Hematopoietic multipotent progenitor cell treated with erythropoietin and hydrocortisone succinate and interleukin-3 and kit ligand, for 15 days (in vitro differentiated cells): ENCODE results near the gene CHTF8.
"Not testable (repeated sequence)": the region's sequence is repeated elsewhere in the genome, so short reads cannot be mapped to it uniquely, and the experiment has no call there.

Experiments used
- DNase-seq: peaks from one replicate; pipeline ENCODE4 v3.0.0-alpha.2; 2015; ENCODE audit warnings: low spot score

The CHTF8 gene

DNA sequence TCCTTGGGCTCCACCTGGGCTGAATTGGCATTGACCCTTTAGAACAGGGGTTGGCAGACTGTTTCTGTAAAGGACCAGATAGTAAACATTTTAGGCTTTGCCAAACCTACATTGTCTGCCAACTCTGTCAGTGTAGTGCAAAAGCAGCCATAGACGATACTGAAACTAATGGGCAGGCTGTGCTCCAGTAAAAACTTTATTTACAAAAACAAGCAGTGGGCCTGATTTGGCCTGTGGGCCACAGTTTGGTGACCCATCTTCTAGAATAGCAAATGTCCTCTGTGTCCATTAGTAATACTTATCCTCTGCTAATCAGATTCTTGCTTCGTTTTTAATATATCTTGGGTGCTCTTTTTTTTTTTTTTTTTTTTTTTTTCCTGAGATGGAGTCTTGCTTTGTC lies 6.2 kb upstream of the CHTF8 start:
- DNase-seq, result no peak

DNA sequence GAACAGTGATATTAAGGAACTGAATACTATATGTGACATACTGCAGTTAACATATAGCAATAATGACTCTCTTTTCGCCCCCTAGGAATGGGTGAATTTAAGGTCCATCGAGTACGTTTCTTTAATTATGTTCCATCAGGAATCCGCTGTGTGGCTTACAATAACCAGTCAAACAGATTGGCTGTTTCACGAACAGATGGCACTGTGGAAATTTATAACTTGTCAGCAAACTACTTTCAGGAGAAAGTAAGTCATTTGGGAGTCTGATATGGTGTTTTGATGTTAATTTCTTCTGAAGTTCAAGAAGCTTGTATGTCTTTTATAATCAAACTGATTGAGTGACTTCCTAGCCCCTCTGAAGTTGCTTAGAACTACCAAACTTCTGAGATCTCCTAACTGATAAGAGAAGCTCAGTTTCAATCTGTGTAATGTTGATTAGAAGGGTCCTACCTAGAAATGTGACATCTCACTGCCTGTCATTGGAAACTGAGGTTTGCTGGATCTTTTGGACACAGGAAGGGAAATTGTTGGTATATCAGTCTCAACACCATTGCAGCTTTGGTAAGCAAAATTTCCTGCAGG lies 1.1 kb upstream of the CHTF8 start:
- no peak for DNase-seq

DNA sequence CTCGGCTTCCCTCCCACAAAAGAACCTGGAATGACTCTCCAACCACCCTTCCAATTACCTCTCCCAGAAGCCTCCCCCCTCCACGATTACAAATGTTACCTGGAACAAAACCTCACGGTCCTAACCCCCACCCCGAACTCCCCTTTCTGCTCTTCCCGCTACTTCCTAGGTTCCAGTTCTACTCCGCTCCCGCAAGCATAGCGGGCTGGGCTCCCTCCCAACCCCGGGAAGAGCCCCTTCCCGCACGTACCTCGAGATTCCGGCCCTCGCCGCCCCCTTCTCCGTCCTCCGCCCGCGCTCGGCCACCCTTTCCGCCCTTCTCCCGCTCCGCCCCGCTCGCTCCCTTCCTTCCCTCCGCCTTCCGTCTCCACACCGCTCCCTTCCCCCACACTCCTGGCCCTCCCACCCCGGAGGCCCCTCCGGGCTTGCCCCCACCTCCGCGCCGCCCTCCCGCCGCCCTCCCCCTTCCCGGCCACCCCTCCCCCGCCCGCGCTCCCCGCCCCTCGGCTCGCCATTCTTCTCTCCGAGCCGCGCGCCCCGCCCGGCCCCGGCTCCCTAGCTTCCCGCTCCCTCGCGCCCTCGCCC lies 457 bp downstream of the CHTF8 start:
- DNase-seq, result peak; percentile 51

DNA sequence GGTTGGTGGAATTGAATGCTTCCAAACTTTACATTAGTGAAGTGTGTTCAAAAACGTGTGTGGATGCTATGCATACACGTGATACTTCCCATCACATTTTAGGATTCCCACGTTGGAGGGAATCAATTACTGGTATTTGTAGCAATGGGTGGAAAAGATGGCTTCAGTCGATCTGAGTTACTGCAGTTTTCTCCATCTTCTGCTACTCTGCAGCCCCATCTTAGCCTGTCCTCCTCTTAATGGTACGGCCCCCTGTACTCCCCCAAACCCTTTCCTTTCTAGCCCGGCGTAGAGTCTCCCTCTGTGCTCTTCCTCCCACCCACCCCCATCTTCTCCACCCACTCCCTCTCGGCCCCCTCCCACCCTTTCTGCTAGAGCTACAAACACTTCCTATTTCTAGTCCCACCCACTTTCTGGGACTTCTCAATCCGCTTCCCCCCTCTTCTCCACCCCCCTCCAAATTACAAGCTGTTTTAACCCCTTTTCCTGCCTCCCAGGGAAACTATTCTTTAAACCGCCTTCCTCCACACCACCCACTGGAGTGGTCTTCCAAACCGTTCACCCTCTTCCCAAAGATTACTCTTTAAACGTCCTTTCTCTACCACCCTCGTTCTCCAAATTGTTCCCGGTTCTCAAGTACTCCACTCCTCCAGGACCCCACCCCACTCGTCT lies 1.1 kb downstream of the CHTF8 start:
- DNase-seq, result no peak

DNA sequence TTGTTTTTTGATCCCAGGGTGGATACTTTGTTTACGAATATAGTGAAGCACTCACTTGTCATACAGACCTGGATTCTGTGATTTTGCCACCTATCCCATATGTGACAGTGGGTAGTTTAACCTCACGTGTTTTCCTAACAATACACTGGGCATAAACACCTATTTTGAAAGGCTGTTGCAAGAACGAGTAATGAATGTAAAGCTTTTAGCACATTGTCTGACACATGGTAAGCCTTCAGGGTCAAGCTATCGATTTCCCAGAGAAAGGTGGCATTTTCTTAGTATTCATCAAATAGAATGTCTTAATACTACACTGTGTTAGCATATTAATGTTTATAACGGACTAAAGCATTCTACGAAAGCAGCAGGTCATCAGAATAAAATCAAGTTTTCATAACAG lies 1.9 kb downstream of the CHTF8 start:
- no peak for DNase-seq

DNA sequence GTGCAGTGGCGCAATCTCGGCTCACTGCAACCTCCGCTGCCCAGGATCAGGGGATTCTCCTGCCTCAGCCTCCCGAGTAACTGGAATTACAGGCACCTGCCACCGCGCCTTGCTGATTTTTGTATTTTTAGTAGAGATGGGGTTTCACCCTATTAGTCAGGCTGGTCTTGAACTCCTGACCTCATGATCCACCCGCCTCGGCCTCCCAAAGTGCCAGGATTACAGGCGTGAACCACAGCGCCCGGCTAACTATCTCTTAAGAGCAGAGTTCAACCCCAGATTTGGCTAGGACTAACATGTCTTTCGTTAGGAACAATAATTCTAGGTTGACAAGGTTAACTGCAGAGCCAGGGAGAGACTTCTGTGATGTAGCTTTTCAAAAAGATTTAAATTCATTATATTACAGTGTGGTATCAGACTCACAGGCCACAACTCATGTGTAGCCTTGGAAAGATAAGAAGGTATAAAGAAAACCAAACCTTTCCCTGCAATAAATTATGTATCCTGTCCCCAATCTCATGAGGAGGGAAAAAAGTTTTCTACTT lies 4.3 kb downstream of the CHTF8 start:
- no peak for DNase-seq

DNA sequence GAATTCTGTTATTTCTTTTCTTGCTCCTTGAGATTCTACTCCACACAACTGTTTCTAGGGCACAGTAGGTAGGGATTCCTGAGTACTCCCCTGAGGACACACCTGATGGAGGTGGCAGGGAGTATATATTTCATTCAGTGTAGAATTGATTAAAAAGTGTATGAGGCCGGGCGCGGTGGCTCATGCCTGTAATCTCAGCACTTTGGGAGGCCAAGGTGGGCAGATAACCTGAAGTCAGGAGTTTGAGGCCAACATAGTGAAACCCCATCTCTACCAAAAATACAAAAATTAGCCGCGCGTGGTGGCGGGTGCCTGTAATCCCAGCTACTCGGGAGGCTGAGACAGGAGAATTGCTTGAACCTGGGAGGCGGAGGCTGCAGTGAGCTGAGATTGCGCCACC lies 5.6 kb downstream of the CHTF8 start:
- DNase-seq, result not testable (repeated sequence)

DNA sequence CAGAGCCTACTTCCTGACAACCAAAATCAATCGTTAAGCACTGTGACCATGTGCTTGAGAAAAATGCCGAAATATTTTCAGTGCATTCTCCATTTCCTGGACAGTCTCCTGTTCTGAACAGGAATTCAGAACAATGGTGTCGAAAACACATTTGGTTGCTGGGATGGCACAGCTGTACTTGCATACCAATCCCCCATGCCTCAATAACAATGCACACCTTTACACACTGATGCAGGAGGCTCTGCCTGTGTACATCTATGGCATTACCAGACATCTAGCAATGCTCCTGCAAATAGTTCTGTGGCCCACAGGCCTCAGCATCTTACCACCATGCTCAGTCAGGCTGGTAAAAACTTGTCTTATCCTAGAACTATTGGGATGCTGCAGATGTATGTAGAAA lies 6.2 kb downstream of the CHTF8 start:
- DNase-seq, result no peak

DNA sequence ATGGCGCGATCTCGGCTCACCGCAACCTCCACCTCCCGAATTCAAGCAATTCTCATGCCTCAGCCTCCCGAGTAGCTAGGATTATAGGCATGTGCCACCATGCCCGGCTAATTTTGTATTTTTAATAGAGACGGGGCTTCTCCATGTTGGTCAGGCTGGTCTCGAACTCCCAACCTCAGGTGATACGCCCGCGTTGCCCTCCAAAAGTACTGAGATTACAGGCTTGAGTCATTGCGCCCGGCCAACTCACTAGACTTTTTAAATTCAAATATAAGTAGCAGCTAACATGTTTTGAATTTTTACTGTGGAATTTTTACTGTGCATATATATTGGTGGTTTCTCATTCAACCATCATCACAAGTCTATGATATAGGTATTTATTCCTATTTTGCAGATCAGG lies 7.4 kb downstream of the CHTF8 start:
- DNase-seq, result not testable (repeated sequence)

DNA sequence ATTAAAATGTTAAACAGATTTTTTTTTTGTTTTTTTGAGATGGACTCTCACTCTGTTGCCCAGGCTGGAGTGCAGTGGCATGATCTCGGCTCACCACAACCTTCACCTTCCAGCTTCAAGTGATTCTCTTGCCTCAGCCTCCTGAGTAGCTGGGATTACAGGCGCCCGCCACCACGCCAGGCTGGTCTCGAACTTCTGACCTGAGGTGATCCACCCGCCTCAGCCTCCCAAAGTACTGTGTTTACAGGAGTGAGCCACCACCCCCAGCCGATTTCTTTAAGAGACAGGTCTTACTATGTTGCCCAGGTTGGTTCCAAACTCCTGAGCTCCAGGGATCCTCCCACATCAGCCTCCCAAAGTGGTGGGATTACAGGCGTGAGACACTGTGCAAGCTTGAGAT lies 8.0 kb downstream of the CHTF8 start:
- DNase-seq, result not testable (repeated sequence)

DNA sequence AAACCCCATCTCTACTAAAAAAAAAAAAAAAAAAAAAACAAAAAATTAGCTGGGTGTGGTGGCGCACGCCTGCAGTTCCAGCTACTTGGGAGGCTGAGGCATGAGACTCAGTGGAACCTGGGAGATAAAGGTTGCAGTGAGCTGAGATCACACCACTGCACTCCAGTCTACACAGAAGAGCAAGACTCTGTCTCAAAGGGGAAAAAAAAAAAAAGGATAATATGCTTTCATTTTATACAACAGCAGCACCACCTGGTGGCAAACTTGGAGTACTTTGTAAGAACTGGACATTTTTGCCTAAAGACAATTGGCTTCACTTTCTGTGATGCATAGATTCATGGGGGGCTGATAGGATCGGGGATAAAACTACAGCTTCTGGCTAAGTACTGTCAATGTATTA lies 8.5 kb downstream of the CHTF8 start:
- peak; percentile 75 for DNase-seq

DNA sequence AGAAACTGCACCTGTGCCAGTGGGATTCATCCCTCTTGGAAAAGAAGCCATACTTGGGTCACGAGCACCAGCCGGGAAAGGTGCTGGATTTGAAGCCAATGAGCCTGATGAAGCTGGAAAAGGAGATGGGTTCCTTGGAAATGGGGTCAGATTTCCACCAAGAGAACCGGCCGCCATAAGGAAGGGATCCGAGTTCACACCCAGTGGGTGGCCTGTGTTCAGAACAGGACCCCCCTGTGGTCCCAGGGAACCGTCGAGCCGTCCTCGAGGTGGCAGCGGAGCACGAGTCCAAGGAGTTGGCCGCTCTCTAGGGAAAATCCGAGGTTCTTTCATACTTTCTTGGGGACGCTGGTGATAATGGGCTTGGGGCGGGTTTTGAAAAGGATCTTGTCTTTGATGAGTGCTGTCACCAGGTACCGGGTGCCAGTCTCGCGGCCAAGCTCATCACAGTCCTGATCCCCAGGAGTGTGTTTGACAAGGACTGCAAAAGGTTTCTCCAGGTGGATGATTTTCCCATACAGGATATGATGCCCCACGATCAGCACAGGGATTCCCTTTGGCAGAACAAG lies 12.2 kb downstream of the CHTF8 start:
- DNase-seq, result no peak

DNA sequence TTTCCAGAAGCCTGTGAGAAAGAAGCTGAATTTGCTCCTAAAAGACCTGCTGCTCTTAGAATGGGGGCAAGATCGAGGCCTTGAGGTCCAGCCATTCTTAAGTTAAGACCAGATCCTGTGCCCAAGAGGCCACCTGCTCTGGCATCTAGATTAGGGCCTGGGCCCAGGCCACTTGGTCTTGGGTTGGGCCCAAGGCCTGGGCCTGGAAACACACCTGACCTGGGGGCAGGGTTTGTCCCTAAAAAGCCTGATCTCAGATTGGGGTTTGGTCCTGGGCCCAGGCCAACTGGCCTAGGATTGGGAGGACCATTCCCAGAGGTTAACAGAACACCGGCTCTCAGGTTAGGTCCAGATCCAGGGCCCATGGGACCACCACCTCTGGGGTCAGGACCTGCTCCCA lies 12.9 kb downstream of the CHTF8 start:
- no peak for DNase-seq

DNA sequence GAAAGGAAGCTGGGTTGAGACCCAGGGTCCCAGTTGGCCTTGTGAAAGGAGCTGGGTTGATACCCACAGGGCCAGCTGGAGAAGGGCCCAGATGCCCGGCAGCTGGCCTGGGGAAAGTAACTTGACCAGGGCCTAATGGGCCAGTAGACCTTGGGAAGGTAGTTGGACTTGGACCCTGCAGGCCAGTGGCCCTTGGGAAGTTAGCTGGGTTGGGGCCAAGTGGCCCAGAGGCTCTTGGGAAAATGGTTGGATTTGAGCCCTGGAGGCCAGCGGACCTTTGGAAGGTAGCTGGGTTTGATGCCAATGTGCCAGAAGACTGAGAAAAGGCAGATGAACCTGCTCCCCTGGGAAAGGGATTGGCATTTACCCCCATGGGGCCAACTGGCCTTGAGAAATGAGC lies 13.4 kb downstream of the CHTF8 start:
- DNase-seq, result no peak

DNA sequence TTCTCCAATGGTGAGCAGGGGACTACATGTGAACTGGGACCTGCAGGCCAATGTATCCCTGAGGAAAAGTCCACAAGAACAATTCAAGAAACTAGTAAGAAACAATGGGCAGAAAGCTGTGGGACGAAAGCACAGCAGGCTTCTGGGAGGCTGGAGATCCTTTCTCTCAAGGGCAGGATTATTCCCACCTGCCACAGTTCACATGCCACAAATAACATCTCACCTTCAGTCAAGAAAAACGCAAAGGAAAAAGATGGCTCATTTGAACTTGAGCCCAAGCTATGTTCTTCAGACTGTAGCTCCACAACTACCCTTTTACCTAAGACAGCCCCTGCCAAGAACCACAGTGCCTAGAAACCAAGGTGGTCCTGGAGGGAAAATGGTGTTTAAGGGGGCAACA lies 13.9 kb downstream of the CHTF8 start:
- no peak for DNase-seq

DNA sequence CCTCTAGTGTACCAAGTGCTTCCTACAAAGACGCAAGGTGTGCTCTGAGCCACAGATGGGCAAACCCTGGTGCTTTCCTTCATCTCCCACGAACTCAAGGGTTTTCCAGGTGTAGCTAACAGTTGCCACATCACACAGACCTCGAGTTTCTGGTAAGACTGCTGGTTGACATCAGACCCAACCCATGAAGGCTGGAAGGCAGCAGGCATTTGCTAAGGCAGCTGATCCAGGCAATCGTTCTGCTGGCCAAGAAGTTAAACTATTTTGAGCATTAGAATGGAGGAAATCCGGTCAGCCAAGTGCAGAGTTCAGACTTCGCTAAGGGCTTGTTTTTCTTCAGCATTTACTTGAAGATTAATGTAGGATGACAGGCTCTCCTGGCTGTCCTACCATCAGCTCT lies 15.5 kb downstream of the CHTF8 start:
- DNase-seq, result no peak

DNA sequence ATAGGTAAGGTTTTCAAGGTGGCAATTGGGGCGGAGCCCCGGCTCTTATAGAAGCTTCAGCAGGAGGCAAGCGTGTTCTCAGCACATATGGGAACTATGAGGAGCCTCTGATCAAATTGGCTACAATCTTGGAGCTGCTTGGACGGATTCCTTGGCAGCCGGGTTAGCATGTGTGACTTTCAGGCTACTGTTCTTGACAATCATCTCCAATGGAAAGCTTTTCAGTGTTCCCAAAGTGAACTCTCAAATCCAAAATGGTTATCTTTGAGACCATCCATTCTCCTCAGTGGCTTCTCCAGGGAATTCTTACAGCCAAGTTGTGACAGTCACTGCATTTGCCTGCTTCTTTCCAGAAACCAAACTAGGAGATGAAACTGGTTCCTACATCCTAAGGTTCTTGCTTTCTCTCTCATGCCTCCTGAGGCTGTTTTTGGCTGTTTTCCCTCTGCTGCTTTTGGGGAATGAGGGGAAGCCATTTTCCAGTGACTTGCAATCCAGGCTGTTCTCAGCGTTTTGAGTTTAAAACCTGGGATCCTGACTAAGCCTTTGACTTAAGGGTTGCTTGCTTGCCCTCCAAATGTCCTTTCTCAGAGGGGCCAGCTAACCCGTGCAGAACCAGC lies 16.0 kb downstream of the CHTF8 start:
- DNase-seq, result no peak

DNA sequence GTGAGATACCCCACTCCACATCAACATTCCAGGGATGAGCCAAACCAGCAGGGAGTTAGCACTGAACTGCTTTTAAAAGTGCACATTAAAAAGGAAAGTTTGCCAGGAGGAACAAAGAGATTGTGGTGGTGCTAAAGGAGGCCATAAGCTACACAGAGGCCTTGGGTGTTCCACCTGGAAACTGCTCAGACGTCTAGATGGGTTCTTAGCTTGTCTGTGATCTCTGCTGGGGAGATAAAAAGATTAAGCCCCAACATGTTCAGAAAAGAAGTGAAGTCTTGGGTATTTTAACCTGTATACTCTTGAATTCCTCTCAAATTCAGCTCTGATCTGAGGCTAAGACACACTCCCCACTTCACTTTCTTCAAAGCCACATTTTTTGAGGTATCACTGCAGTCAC lies 16.6 kb downstream of the CHTF8 start:
- DNase-seq, result no peak

DNA sequence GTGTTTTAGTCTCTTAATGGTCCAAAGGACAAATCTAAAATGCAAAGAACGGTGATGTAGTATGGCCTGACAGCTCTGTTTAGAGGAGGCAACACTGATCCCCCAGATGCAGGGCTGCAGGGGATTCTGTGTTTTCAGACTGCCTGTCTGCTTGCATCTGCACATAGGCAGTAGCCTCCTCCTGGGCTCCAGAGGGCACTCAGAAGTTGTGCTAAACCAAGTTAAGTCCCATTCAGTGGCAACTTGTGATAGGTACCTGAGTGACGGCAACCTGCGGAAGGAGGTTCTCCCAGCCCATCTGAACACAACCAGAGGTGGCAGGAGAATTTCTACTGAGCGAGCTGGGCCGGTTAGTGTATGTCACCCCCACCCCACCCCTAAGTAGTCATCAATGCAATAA lies 17.0 kb downstream of the CHTF8 start:
- no peak for DNase-seq

DNA sequence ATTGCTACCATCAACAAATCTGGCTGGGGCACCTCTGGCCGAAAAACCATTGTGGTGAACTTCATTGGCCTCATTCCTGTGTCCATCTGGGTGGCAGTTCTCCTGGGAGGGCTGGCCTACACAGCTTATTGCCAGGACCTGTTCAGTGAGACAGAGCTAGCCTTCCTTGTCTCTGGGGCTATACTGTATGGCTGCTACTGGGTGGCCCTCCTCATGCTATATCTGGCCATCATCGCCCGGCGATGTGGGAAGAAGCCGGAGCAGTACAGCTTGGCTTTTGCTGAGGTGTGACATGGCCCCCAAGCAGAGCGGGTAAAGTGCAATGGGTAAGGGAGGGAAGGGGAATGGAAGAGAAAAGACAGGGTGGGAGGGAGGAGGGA lies 17.4 kb downstream of the CHTF8 start:
- no peak for DNase-seq

DNA sequence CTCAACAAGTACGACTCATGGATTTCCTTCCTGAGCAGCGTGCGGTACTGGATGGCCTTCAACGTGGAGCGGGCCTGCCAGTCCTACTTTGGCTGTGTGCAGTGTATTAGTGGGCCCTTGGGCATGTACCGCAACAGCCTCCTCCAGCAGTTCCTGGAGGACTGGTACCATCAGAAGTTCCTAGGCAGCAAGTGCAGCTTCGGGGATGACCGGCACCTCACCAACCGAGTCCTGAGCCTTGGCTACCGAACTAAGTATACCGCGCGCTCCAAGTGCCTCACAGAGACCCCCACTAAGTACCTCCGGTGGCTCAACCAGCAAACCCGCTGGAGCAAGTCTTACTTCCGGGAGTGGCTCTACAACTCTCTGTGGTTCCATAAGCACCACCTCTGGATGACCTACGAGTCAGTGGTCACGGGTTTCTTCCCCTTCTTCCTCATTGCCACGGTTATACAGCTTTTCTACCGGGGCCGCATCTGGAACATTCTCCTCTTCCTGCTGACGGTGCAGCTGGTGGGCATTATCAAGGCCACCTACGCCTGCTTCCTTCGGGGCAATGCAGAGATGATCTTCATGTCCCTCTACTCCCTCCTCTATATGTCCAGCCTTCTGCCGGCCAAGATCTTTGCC lies 17.9 kb downstream of the CHTF8 start:
- no peak for DNase-seq

DNA sequence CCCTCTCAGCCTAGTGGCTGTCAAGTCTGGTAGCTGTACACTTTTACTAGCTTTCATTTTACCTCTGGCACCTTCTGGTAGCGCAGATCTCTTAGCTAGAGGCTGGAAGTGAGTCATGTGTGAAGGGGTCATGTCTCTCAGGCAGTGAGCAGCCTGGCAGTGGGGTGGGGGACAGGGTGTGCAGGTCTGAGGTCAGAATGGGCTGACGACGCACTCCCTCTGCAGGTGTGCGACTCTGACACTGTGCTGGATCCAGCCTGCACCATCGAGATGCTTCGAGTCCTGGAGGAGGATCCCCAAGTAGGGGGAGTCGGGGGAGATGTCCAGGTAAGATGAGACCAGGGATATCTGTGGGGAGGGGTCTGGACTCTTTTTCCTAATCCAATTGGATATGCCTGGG lies 19.2 kb downstream of the CHTF8 start:
- DNase-seq, result no peak
